GM12801 (cell line): ENCODE measurements around the gene KLHL12.

Experiments
- CTCF ChIP-seq: IDR thresholded peaks from one replicate; pipeline ENCODE4 v1.5.1; 2011; ENCODE audit warnings: control low read depth; ENCODE audit not compliant: insufficient read length; ENCODE audit errors: extremely low read depth

KLHL12 gene

GRCh38 chr1:202945483-202945882 is 18.4 kb upstream of the KLHL12 start:
- TF ChIP-seq CTCF = no peak

GRCh38 chr1:202944438-202944921 is 17.4 kb upstream of the KLHL12 start:
- TF ChIP-seq CTCF = no peak

GRCh38 chr1:202942426-202942825 is 15.4 kb upstream of the KLHL12 start:
- no peak for TF ChIP-seq CTCF

- TF ChIP-seq CTCF = no peak
These were observed 14.3 kb upstream of the KLHL12 start for GRCh38 chr1:202941372-202941771.

- no peak for TF ChIP-seq CTCF
These were observed 13.5 kb upstream of the KLHL12 start for GRCh38 chr1:202940561-202940960.

GRCh38 chr1:202938287-202938925 is 11.4 kb upstream of the KLHL12 start:
- no peak for TF ChIP-seq CTCF

- TF ChIP-seq CTCF = no peak
These were observed 8.8 kb upstream of the KLHL12 start for GRCh38 chr1:202935844-202936243.

GRCh38 chr1:202934755-202935154 is 7.7 kb upstream of the KLHL12 start:
- TF ChIP-seq CTCF = no peak
